ENCODE data around the gene STK35. TPM values are rescaled to one million over a fixed set of nuclear protein-coding genes. Genes with fewer than 3 reads are reported as not detected.

The STK35 gene
- polyA plus RNA-seq, 3 donors, result 1.2 to 9.3 (median 2.0) TPM

DNA sequence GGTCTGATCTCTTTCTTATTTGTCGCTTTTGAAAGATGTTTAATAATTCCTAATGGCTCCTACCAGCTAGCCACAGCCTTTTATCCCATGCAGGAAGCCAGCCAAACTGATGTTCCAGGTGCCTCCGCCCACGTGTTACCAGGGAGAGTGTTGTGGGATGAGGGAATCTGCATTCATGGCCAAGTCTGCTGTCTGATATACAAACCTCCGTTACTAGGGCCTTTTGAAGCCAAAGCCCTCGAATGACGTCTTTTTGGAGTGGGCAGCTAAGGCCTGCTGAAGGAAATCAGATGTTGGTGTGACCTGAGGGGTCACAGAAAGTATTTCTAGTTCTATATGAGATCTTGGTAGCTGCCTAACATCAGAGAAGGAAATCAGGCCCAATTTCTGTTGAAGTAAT lies 21.3 kb downstream of the STK35 start:
- Histone ChIP-seq H3K9me3 (replicated peaks in 1 of 2; ENCODE audit: control insufficient read depth in 1 of 2, insufficient read depth in 1 of 2, low read length in 2 of 2) (no peaks in the 10 kb centered on the region), H3K27me3 (ENCODE audit: control insufficient read depth in 2 of 2, insufficient read depth in 2 of 2, low read length in 2 of 2) (no peaks in the 10 kb centered on the region), H3K79me2 (ENCODE audit: insufficient read depth, low read length) (peaks cover 99% of the 10 kb centered on the region), H3K4me3 (replicated peaks in 1 of 3; ENCODE audit: low read depth in 2 of 3, low read length in 3 of 3) (no peak overlapping the region), H3K27ac (ENCODE audit: low read depth in 1 of 2, low read length in 2 of 2) (no peak overlapping the region), H3K4me2 (replicated peaks; ENCODE audit: extremely low read depth, low read length, poor library complexity, severe bottlenecking) (no peak overlapping the region), H4K20me1 (ENCODE audit: insufficient read depth, low read length) (peaks cover 100% of the 10 kb centered on the region), H3K4me1 (ENCODE audit: control insufficient read depth in 1 of 2, insufficient read depth in 2 of 2, low read length in 2 of 2) (peaks cover 0 to 5% of the 10 kb centered on the region in 2 donors), H2AFZ (ENCODE audit: insufficient read depth, low read depth, low read length, poor library complexity, severe bottlenecking) (no peak overlapping the region), H3K36me3 (replicated peaks in 1 of 2; ENCODE audit: control insufficient read depth in 1 of 2, insufficient read depth in 2 of 2, low read length in 2 of 2) (peaks cover 13 to 76% of the 10 kb centered on the region in 2 donors), H3K9ac (ENCODE audit: insufficient read depth, low read length, poor library complexity, severe bottlenecking) (no peak overlapping the region)
- TF ChIP-seq, protein P1, sequence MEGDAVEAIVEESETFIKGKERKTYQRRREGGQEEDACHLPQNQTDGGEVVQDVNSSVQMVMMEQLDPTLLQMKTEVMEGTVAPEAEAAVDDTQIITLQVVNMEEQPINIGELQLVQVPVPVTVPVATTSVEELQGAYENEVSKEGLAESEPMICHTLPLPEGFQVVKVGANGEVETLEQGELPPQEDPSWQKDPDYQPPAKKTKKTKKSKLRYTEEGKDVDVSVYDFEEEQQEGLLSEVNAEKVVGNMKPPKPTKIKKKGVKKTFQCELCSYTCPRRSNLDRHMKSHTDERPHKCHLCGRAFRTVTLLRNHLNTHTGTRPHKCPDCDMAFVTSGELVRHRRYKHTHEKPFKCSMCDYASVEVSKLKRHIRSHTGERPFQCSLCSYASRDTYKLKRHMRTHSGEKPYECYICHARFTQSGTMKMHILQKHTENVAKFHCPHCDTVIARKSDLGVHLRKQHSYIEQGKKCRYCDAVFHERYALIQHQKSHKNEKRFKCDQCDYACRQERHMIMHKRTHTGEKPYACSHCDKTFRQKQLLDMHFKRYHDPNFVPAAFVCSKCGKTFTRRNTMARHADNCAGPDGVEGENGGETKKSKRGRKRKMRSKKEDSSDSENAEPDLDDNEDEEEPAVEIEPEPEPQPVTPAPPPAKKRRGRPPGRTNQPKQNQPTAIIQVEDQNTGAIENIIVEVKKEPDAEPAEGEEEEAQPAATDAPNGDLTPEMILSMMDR (IDR thresholded peaks at IDR 0.05), result no peak
- no peak for DNase-seq
- Mint-ChIP-seq H3K27me3 (ENCODE audit: low read depth in 3 of 3) (peaks cover 0 to 2% (median 0%) of the 10 kb centered on the region in 3 donors), H3K4me1 (peaks cover 25% of the 10 kb centered on the region), H3K27ac (peak overlapping the region in 1 of 7 donors; percentile 37), H3K4me3 (no peak overlapping the region), H3K9me3 (no peaks in the 10 kb centered on the region), H3K36me3 (peaks cover 31 to 53% of the 10 kb centered on the region in 2 donors)
- intact Hi-C loops (cut with micrococcal nuclease), result no loop called here
- WGBS (ENCODE audit: insufficient coverage), result 100% methylated on average over 1 of the region's 6 CpGs

DNA sequence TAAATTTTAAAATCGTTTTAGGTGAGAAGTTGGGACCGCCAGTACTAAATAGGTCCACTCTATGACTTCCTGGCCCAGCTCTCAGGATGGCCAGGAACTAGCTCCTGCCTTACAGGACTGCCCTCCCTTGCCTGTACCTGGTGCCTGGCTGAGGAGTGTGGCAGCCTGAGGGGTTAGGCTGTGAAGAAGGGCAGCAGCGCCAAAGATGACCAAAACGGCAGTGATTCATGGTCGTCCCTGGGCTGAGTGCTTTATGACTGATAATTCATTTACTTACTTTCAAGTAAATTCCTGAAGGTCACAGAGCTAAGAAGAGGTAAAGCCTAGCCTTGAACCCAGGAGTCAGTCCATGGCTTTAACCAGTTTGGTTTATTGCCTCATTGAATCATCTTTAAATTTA lies 22.1 kb downstream of the STK35 start:
- H3K27me3 Mint-ChIP-seq (ENCODE audit: low read depth in 3 of 3), result peaks cover 0 to 2% (median 0%) of the 10 kb centered on the region in 3 donors
- H3K4me3 Mint-ChIP-seq, result no peak overlapping the region
- H3K9me3 Mint-ChIP-seq, result no peaks in the 10 kb centered on the region
- peaks cover 25% of the 10 kb centered on the region for H3K4me1 Mint-ChIP-seq
- 92% methylated on average over 2 of the region's 5 CpGs for WGBS (ENCODE audit: insufficient coverage)
- H3K27ac Mint-ChIP-seq, result peak overlapping the region in 1 of 7 donors; percentile 61
- Histone ChIP-seq H3K4me3 (replicated peaks in 1 of 3; ENCODE audit: low read depth in 2 of 3, low read length in 3 of 3) (no peak overlapping the region), H3K4me1 (ENCODE audit: control insufficient read depth in 1 of 2, insufficient read depth in 2 of 2, low read length in 2 of 2) (peaks cover 0 to 4% of the 10 kb centered on the region in 2 donors), H3K36me3 (replicated peaks in 1 of 2; ENCODE audit: control insufficient read depth in 1 of 2, insufficient read depth in 2 of 2, low read length in 2 of 2) (peaks cover 16 to 76% of the 10 kb centered on the region in 2 donors), H3K79me2 (ENCODE audit: insufficient read depth, low read length) (peaks cover 99% of the 10 kb centered on the region), H4K20me1 (ENCODE audit: insufficient read depth, low read length) (peaks cover 99% of the 10 kb centered on the region), H3K9me3 (replicated peaks in 1 of 2; ENCODE audit: control insufficient read depth in 1 of 2, insufficient read depth in 1 of 2, low read length in 2 of 2) (no peaks in the 10 kb centered on the region), H3K4me2 (replicated peaks; ENCODE audit: extremely low read depth, low read length, poor library complexity, severe bottlenecking) (no peak overlapping the region), H3K9ac (ENCODE audit: insufficient read depth, low read length, poor library complexity, severe bottlenecking) (no peak overlapping the region), H3K27ac (ENCODE audit: low read depth in 1 of 2, low read length in 2 of 2) (no peak overlapping the region), H3K27me3 (ENCODE audit: control insufficient read depth in 2 of 2, insufficient read depth in 2 of 2, low read length in 2 of 2) (no peaks in the 10 kb centered on the region), H2AFZ (ENCODE audit: insufficient read depth, low read depth, low read length, poor library complexity, severe bottlenecking) (no peak overlapping the region)
- H3K36me3 Mint-ChIP-seq, result peaks cover 37 to 56% of the 10 kb centered on the region in 2 donors
- TF ChIP-seq, protein P1 (IDR thresholded peaks at IDR 0.05), result no peak
- DNase-seq, result no peak
- intact Hi-C loops (cut with micrococcal nuclease), result no loop called here
